ENCODE measurements around the gene AHRR. TPM values are rescaled to one million over a fixed set of nuclear protein-coding genes. Genes with fewer than 3 reads are reported as not detected.

Gene AHRR
- total and polyA plus RNA-seq, 2 of the 4 experiments (the other 2 are of a cell fraction) = 15.6 to 37.1 TPM

- TF ChIP-seq NFE2L2 (IDR thresholded peaks at IDR 0.05; ENCODE audit: low read depth, low read length) (no peak), MXI1 (IDR thresholded peaks at IDR 0.05; ENCODE audit: borderline replicate concordance, low read depth, low read length) (no peak)
These were observed 32.4 kb downstream of the AHRR start (continued) for GRCh38 chr5:353612-354580.

- ATAC-seq (ENCODE audit: low read depth) = no peak; the same call in 1 of the 2 replicates
These were observed 33.3 kb downstream of the AHRR start for GRCh38 chr5:354581-355378.

More at GRCh38 chr5:354581-355378, 33.3 kb downstream of the AHRR start:
- no TSS peak for BruUV-seq (replicated peaks)
- Histone ChIP-seq H3K4me1 (ENCODE audit: control insufficient read depth, insufficient read depth, low read length) (no peaks in the 10 kb centered on the region), H3K9me3 (ENCODE audit: control insufficient read depth, insufficient read depth, low read length) (no peaks in the 10 kb centered on the region), H2AK9ac (replicated peaks; ENCODE audit: low read depth, low read length, poor library complexity) (no peak overlapping the region), H4K91ac (ENCODE audit: insufficient read depth, low read depth, low read length) (no peak overlapping the region), H2BK20ac (ENCODE audit: low read depth, low read length) (no peak overlapping the region), H3K27me3 (ENCODE audit: control insufficient read depth, insufficient read depth, low read length) (no peaks in the 10 kb centered on the region), H3K18ac (ENCODE audit: low read depth, low read length) (no peak overlapping the region), H2BK5ac (ENCODE audit: low read depth, low read length, poor library complexity, severe bottlenecking) (no peak overlapping the region), H3K9me1 (ENCODE audit: insufficient read depth, low read length) (peaks cover 6% of the 10 kb centered on the region; the same call in 1 of the 2 replicates), H2BK120ac (ENCODE audit: low read depth, low read length) (no peak overlapping the region), H4K5ac (ENCODE audit: low read depth, low read length) (no peak overlapping the region), H4K20me1 (ENCODE audit: insufficient read depth, low read length) (peaks cover 12% of the 10 kb centered on the region), H3K27ac (ENCODE audit: insufficient read depth, low read length) (no peak overlapping the region), H3K9ac (ENCODE audit: low read depth, low read length) (no peak overlapping the region), H3K14ac (replicated peaks; ENCODE audit: low read depth, low read length) (no peak overlapping the region), H3K4me2 (ENCODE audit: low read depth, low read length) (no peak overlapping the region), H3K79me1 (ENCODE audit: low read depth in 1 of 2, low read length in 2 of 2) (peaks cover 22 to 53% of the 10 kb centered on the region in 2 experiments), H3K56ac (ENCODE audit: extremely low read depth, insufficient read depth, low read length) (no peak overlapping the region), H3K4ac (ENCODE audit: low read depth, low read length) (no peak overlapping the region; the same call in 1 of the 2 replicates), H3K4me3 (ENCODE audit: insufficient read depth, low read depth, low read length) (no peak overlapping the region), H2BK15ac (ENCODE audit: low read depth, low read length) (no peak overlapping the region), H4K8ac (ENCODE audit: low read depth in 2 of 2, low read length in 2 of 2) (no peak overlapping the region), H2AFZ (replicated peaks; ENCODE audit: low read length, poor library complexity) (no peak overlapping the region), H2AK5ac (ENCODE audit: low read depth, low read length) (no peak overlapping the region), H3K36me3 (ENCODE audit: control insufficient read depth, insufficient read depth, low read length) (peaks cover 52% of the 10 kb centered on the region), H3K23ac (ENCODE audit: low read depth, low read length) (no peak overlapping the region)
- no peak for TF ChIP-seq CTCF (conservative IDR thresholded peaks at IDR 0.05; ENCODE audit: low read depth, low read length)
- TF ChIP-seq BHLHE40 (IDR thresholded peaks at IDR 0.05; ENCODE audit: low read depth, low read length) = no peak
- TF ChIP-seq NFE2L2 (IDR thresholded peaks at IDR 0.05; ENCODE audit: low read depth, low read length) = no peak
- TF ChIP-seq POLR2A (IDR thresholded peaks at IDR 0.05; ENCODE audit: low read depth, low read length) = no peak
- TF ChIP-seq CHD1 (IDR thresholded peaks at IDR 0.05; ENCODE audit: low read depth, low read length) = no peak
- TF ChIP-seq MAFK (IDR thresholded peaks at IDR 0.05; ENCODE audit: low read depth, low read length) = no peak
- no peak for TF ChIP-seq MAZ (IDR thresholded peaks at IDR 0.05; ENCODE audit: borderline replicate concordance, low read depth, low read length)
- TF ChIP-seq FOS (IDR thresholded peaks at IDR 0.05; ENCODE audit: low read depth, low read length) = no peak
- TF ChIP-seq RFX5 (IDR thresholded peaks at IDR 0.05; ENCODE audit: low read depth, low read length) = no peak
- TF ChIP-seq MXI1 (IDR thresholded peaks at IDR 0.05; ENCODE audit: borderline replicate concordance, low read depth, low read length) = no peak
- DNase-seq = no peak
- intact Hi-C loops (cut with micrococcal nuclease) (no loop called here), in situ Hi-C loops (cut with MboI; ENCODE audit: low sequenced_read_pairs) (no loop called here), dilution Hi-C loops (cut with HindIII; ENCODE audit: low sequenced_read_pairs, unreplicated experiment) (no loop called here)
- 97% methylated on average over 7 of the region's 23 CpGs; no CpG with 5 or more reads in 1 of the 2 experiments for WGBS, 2 experiments (ENCODE audit: extremely low coverage in 2 of 2, insufficient read length in 1 of 2)
- CTCF ChIA-PET = no interaction called here
- POLR2A ChIA-PET (ENCODE audit: unreplicated experiment) = no interaction called here
